Progenitor cell of endocrine pancreas (in vitro differentiated cells): Measurements from ENCODE around the gene CARHSP1. TPM values are rescaled to one million over a fixed set of nuclear protein-coding genes. Genes with fewer than 3 reads are reported as not detected.
"Not testable (repeated sequence)": the region's sequence is repeated elsewhere in the genome, so short reads cannot be mapped to it uniquely, and the experiment has no call there.

Source experiments
- DNase-seq: peaks from one replicate; pipeline ENCODE4 v3.0.0; 2021; ENCODE audit warnings: low spot score; ENCODE audit not compliant: unreplicated experiment
- H3K27ac Mint-ChIP-seq: 2 replicates; pipeline ENCODE4 v1.8.0; 2021; ENCODE audit warnings: mild to moderate bottlenecking, moderate library complexity, mixed read lengths
- H3K27me3 Mint-ChIP-seq: 2 replicates; pipeline ENCODE4 v1.8.0; 2021; ENCODE audit warnings: mixed read lengths
- H3K36me3 Mint-ChIP-seq: 2 replicates; pipeline ENCODE4 v1.8.0; 2022; ENCODE audit warnings: mixed read lengths; ENCODE audit not compliant: insufficient read depth
- H3K4me1 Mint-ChIP-seq: 2 replicates; pipeline ENCODE4 v1.8.0; 2021; ENCODE audit warnings: low read depth, mixed read lengths
- H3K4me3 Mint-ChIP-seq: 2 replicates; pipeline ENCODE4 v1.8.0; 2021; ENCODE audit warnings: low read depth, mild to moderate bottlenecking, moderate library complexity, mixed read lengths
- H3K9me3 Mint-ChIP-seq: 2 replicates; pipeline ENCODE4 v1.8.0; 2021; ENCODE audit warnings: low read depth, mixed read lengths
- total RNA-seq: library from RNA; stranded (reverse); gene quantifications from 2 replicates; pipeline ENCODE4 v1.2.1, GENCODE V29; 2021
- TF ChIP-seq, protein P1 (sequence below): fragments of 200-600 bp; sonication (generic); IDR thresholded peaks from one replicate; pipeline ENCODE4 v1.5.0; 2021; ENCODE audit warnings: antibody characterized with exemption, mild to moderate bottlenecking; ENCODE audit not compliant: unreplicated experiment

Gene CARHSP1
- total RNA-seq, 1 donor from 2014 or later: 122 TPM

DNA sequence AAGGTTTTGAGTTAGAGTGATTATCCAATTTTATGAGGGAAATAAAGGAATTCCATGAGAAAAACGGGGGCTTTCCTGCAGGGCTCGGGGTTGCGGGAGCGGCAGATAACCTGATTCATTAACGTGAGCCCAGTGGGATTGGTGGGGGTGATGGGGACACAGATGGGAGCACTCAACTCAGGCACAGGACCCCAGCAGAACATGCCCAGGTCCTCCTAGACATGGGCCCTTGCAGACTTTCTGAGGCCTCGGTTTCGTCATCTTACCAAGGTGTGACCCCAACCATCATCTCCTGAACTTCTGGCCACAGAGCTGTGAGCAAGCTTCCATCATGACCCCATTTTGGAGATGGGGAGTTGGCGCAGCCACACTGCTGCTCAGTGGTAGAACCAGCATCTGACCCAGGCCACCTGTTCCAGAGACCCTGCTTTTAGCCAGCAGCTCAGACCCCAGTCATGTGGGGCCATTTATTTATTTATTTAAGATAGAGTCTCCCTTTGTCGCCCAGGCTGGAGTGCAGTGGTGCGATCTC is 22.3 kb downstream of the CARHSP1 start:
- H3K9me3 Mint-ChIP-seq: no peaks in the 10 kb centered on the region
- peaks cover 8% of the 10 kb centered on the region for H3K4me1 Mint-ChIP-seq
- TF ChIP-seq, protein P1, sequence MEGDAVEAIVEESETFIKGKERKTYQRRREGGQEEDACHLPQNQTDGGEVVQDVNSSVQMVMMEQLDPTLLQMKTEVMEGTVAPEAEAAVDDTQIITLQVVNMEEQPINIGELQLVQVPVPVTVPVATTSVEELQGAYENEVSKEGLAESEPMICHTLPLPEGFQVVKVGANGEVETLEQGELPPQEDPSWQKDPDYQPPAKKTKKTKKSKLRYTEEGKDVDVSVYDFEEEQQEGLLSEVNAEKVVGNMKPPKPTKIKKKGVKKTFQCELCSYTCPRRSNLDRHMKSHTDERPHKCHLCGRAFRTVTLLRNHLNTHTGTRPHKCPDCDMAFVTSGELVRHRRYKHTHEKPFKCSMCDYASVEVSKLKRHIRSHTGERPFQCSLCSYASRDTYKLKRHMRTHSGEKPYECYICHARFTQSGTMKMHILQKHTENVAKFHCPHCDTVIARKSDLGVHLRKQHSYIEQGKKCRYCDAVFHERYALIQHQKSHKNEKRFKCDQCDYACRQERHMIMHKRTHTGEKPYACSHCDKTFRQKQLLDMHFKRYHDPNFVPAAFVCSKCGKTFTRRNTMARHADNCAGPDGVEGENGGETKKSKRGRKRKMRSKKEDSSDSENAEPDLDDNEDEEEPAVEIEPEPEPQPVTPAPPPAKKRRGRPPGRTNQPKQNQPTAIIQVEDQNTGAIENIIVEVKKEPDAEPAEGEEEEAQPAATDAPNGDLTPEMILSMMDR: no peak
- no peak overlapping the region for H3K27ac Mint-ChIP-seq
- peaks cover 17% of the 10 kb centered on the region for H3K36me3 Mint-ChIP-seq
- H3K4me3 Mint-ChIP-seq: no peak overlapping the region
- no peak for DNase-seq
- no peaks in the 10 kb centered on the region for H3K27me3 Mint-ChIP-seq

GRCh38 chr16:8845699-8846298 is 23.0 kb downstream of the CARHSP1 start:
- Mint-ChIP-seq H3K27me3 (no peaks in the 10 kb centered on the region), H3K4me1 (peaks cover 8% of the 10 kb centered on the region), H3K27ac (no peak overlapping the region), H3K9me3 (no peaks in the 10 kb centered on the region), H3K4me3 (no peak overlapping the region), H3K36me3 (peaks cover 15% of the 10 kb centered on the region)
- TF ChIP-seq, protein P1: no peak
- no peak for DNase-seq

DNA sequence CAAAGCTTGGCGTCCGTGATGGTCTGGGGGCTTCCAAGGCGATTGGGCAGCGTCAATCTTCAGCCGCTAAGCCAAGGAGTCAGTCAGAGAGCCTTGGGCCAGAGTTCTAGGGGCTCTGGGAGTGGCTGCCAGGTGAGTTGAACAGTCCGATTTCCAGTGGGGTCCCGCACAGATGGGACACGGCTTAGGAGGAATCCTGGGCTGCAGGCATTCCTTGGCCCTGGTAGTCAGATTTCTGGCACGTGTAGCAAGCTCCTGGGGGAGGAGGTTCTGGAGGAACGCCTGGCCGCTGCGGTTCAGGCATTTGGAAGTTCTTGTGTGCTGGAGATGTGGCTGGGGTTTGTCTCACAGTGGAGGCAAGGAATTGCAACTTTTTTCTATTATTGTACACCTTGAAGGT is 25.5 kb downstream of the CARHSP1 start:
- H3K4me1 Mint-ChIP-seq, H3K27me3 Mint-ChIP-seq, H3K9me3 Mint-ChIP-seq, H3K36me3 Mint-ChIP-seq, DNase-seq, H3K27ac Mint-ChIP-seq, H3K4me3 Mint-ChIP-seq: not testable (repeated sequence)

DNA sequence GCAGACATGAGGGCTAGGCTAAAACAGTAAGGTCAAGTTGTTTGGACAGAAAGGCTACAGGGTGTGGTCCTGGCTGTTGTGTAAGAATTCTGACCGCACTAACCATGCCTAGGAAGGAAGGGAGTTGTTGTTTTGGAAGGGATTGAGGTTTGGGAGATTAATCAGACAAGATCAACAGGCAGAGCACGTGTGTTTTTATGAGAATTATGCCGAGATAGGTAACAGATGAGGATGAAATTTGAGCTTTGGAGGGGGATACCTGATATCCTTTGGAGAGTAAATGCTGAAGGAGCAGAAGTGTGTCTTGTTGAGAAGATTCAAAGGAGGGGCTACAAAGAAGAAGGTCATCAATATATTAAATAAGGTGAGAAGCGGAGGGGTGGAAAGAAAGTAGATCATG is 26.8 kb downstream of the CARHSP1 start:
- not testable (repeated sequence) for H3K4me1 Mint-ChIP-seq, H3K27ac Mint-ChIP-seq, H3K27me3 Mint-ChIP-seq, H3K4me3 Mint-ChIP-seq, H3K36me3 Mint-ChIP-seq, DNase-seq, H3K9me3 Mint-ChIP-seq

- H3K27me3 Mint-ChIP-seq, H3K4me3 Mint-ChIP-seq, H3K36me3 Mint-ChIP-seq, H3K27ac Mint-ChIP-seq, H3K9me3 Mint-ChIP-seq, H3K4me1 Mint-ChIP-seq, DNase-seq: not testable (repeated sequence)
These were observed 31.2 kb downstream of the CARHSP1 start for GRCh38 chr16:8837594-8837993.

DNA sequence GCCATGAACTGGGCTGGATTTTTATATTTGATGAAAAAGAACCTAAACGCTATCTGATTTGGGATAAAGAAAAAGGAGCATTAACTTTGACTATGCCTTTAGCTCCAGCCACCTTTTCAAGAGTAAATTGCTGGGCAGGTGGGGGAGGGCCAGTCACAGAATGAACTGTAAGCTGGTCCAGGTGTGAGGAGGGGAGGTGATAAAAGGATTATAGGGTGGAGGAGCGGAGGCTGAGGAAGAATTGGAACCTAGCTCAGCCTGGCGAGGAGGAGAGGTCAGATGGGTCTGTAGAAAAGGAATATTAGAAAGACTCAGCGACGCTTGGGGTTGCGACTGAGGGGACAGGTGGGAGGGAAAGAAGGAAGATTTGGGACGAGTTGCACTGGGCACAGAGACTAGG is 32.0 kb downstream of the CARHSP1 start:
- not testable (repeated sequence) for H3K4me1 Mint-ChIP-seq, H3K27me3 Mint-ChIP-seq, H3K9me3 Mint-ChIP-seq, H3K27ac Mint-ChIP-seq, H3K4me3 Mint-ChIP-seq, H3K36me3 Mint-ChIP-seq, DNase-seq

- no peak for DNase-seq
- peaks cover 11% of the 10 kb centered on the region for H3K36me3 Mint-ChIP-seq
- H3K27ac Mint-ChIP-seq: no peak overlapping the region
- H3K4me3 Mint-ChIP-seq: no peak overlapping the region
- H3K4me1 Mint-ChIP-seq: peaks cover 3% of the 10 kb centered on the region
- TF ChIP-seq, protein P1: no peak
- H3K9me3 Mint-ChIP-seq: no peaks in the 10 kb centered on the region
- no peaks in the 10 kb centered on the region for H3K27me3 Mint-ChIP-seq
These were observed 36.1 kb downstream of the CARHSP1 start for GRCh38 chr16:8832717-8833105.
